Spleen (tissue), 11 donors: ENCODE data around the gene NECTIN1. TPM values are rescaled to one million over a fixed set of nuclear protein-coding genes. Genes with fewer than 3 reads are reported as not detected.

Experiments used
- DNase-seq: peaks from one replicate; pipeline ENCODE4 v3.0.0-alpha.2; 2020
- H3K27ac ChIP-seq, 8 donors: fragments of 200-600 bp; sonication (generic) in 7 of 8; 1 replicate in 4 of 8; 2 replicates in 4 of 8; pipeline versions ENCODE4 v1.5.0 to v1.8.0; 2016 to 2021; ENCODE audit warnings: inconsistent platforms in 4 of 8, mild to moderate bottlenecking in 4 of 8, moderate library complexity in 1 of 8
- H3K27me3 ChIP-seq, 7 donors: fragments of 200-600 bp; sonication (generic) in 6 of 7; replicated peaks in 1 of 7; 1 replicate in 4 of 7; 2 replicates in 3 of 7; pipeline versions ENCODE4 v1.5.0 to v1.8.0; 2016 to 2021; ENCODE audit warnings: inconsistent platforms in 3 of 7, mild to moderate bottlenecking in 1 of 7
- H3K36me3 ChIP-seq, 6 donors: fragments of 200-600 bp; sonication (generic) in 5 of 6; 1 replicate in 4 of 6; 2 replicates in 2 of 6; pipeline versions ENCODE4 v1.5.0 to v1.8.0; 2016 to 2021; ENCODE audit warnings: inconsistent platforms in 2 of 6
- H3K4me1 ChIP-seq, 6 donors: fragments of 200-600 bp; sonication (generic) in 5 of 6; 1 replicate in 3 of 6; 2 replicates in 3 of 6; pipeline versions ENCODE4 v1.5.0 to v1.8.0; 2016 to 2021; ENCODE audit warnings: inconsistent platforms in 3 of 6
- H3K4me3 ChIP-seq, 8 donors: fragments of 200-600 bp; sonication (generic) in 7 of 8; 1 replicate in 4 of 8; 2 replicates in 4 of 8; pipeline versions ENCODE4 v1.5.0 to v1.8.0; 2016 to 2021; ENCODE audit warnings: inconsistent platforms in 4 of 8, mild to moderate bottlenecking in 4 of 8, moderate library complexity in 2 of 8
- H3K9me3 ChIP-seq, 8 donors: fragments of 200-600 bp; sonication (generic) in 7 of 8; 1 replicate in 4 of 8; 2 replicates in 4 of 8; pipeline versions ENCODE4 v1.5.0 to v1.8.0; 2016 to 2021; ENCODE audit warnings: inconsistent platforms in 4 of 8
- POLR2A ChIP-seq, 3 donors: fragments of 450-650 bp; IDR thresholded peaks; one replicate each; pipeline ENCODE4 v1.5.1; 2017; ENCODE audit warnings: antibody characterized with exemption in 3 of 3, mild to moderate bottlenecking in 1 of 3
- POLR2AphosphoS5 ChIP-seq, 3 donors: sonication (generic); formaldehyde crosslinking; IDR thresholded peaks; one replicate each; pipeline ENCODE4 v1.5.1; 2017; ENCODE audit warnings: antibody characterized with exemption in 3 of 3
- whole genome bisulfite sequencing, 5 donors: extraction: QIAGEN DNeasy Blood & Tissue Kit in 3 of 5; methylation state at CpG; one replicate each; pipeline versions ENCODE4 v1.1.5 to v1.1.7; 2013 to 2018; 5-methylcytosine and 5-hydroxymethylcytosine counted together
- intact Hi-C: fragments of 100-400 bp; cut with DNase I; formaldehyde crosslinking; loops from one replicate; pipeline ENCODE4 v1.15.0; 2023; ENCODE audit warnings: low total_unique reads
- polyA plus RNA-seq, 3 donors: library from polyadenylated mRNA; stranded (reverse); fragments of 200-250 nt; gene quantifications; one replicate each; pipeline ENCODE4 v1.2.1, GENCODE V29; 2013
- total RNA-seq, 7 donors: library from RNA; depleted of rRNA in 3 of 7; stranded (reverse); fragments of >200 nt in 3 of 7; fragmentation: NEBNext Ultra II Directional in 4 of 7; extraction: Animal tissue kit (Norgen Biotek cat#: 25700) in 4 of 7; gene quantifications; one replicate each; pipeline versions ENCODE4 v1.1.0 to v1.2.1, GENCODE V29; 2016 to 2021
- TF ChIP-seq, protein P1 (sequence below), 11 experiments: fragments of 200-600 bp in 7 of 11; fragments of 450-650 bp in 4 of 11; sonication (generic) in 4 of 11; IDR thresholded peaks in 8 of 11; conservative IDR thresholded peaks in 3 of 11; 1 replicate in 7 of 11; 2 replicates in 4 of 11; pipeline versions ENCODE4 v1.4.0 to v1.8.0; 2016 to 2021; ENCODE audit warnings: antibody characterized with exemption in 11 of 11, inconsistent platforms in 4 of 11, mild to moderate bottlenecking in 1 of 11
- donor health status: healthy with polysubstance abuse.
- donor health status: DM: no; HTN: no; CAD: no; lungs with moderate emphysema.
- donor health status: DM: no; HTN: no; CAD: no.
- donor health status: Bipolar disorder and iron deficiency.
- donor health status: healthy.
- donor health status: DM: no; HTN: no; CAD: no.
- donor health status: DM: yes; HTN: yes; CAD: no.

The NECTIN1 gene
- total and polyA plus RNA-seq, 10 donors, result 0.67 to 16.2 (median 5.8) TPM

DNA sequence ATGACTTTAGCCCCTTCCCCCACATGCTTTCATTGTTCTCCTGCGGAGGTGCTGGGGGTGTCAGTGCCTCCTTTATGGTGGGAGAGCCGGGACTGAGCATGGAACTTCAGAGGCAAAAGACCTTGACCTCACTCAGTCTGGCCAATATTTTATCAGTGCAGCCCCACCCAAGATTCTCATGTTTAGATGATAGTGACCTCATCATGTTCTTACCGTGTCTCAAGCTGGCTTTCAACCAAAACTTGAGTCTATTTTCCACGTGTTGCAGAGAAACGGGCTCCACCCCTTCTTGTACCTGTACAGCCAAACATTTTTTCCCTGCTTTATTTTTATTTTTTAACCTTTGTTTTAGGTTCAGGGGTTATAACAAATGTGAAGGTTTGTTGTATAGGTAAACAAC lies 47.7 kb upstream of the NECTIN1 start:
- Histone ChIP-seq H3K27ac (no peak overlapping the region), H3K4me1 (no peaks in the 10 kb centered on the region), H3K36me3 (no peaks in the 10 kb centered on the region), H3K9me3 (no peaks in the 10 kb centered on the region), H3K27me3 (peaks cover 0 to 34% (median 0%) of the 10 kb centered on the region in 7 donors), H3K4me3 (no peak overlapping the region)
- no peak for DNase-seq
- intact Hi-C loops, result no loop called here
- 53 to 71% (median 62%) methylated on average over 5 of the region's 5 CpGs for WGBS, 5 donors
- TF ChIP-seq POLR2A (IDR thresholded peaks at IDR 0.05), result no peak
- TF ChIP-seq, protein P1, sequence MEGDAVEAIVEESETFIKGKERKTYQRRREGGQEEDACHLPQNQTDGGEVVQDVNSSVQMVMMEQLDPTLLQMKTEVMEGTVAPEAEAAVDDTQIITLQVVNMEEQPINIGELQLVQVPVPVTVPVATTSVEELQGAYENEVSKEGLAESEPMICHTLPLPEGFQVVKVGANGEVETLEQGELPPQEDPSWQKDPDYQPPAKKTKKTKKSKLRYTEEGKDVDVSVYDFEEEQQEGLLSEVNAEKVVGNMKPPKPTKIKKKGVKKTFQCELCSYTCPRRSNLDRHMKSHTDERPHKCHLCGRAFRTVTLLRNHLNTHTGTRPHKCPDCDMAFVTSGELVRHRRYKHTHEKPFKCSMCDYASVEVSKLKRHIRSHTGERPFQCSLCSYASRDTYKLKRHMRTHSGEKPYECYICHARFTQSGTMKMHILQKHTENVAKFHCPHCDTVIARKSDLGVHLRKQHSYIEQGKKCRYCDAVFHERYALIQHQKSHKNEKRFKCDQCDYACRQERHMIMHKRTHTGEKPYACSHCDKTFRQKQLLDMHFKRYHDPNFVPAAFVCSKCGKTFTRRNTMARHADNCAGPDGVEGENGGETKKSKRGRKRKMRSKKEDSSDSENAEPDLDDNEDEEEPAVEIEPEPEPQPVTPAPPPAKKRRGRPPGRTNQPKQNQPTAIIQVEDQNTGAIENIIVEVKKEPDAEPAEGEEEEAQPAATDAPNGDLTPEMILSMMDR (IDR thresholded peaks at IDR 0.05 in 8 of 11, conservative IDR thresholded peaks at IDR 0.05 in 3 of 11), result no peak
- no peak for TF ChIP-seq POLR2AphosphoS5 (IDR thresholded peaks at IDR 0.05)

DNA sequence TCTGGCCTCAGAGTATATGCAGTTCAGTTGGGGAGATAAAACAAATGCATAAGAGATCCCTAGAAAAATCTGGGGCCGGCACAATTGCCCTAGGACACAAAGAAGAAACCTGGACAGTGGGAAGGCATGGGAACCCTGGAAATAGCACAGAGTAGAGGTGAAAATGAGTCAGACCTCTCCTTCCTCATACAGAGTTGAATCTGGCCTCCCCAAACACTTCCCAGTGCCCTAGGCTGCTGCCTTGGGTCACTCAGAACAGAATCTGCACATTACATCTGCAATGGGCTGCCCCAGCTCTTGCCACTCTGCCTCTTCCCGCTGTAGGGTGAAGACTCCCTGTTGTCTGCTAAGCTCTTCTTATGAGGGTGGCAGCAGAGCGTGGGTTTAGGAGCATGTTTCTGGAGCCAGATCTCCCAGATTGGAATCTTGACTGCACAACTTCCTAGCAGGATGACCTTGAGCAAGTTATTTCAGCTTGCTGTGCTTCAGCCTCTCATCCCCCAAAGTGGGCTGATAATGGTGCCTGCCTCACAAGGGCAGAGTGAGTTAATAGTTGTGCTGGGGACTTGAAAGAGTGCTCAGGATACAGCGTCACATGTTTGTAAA lies 47.1 kb upstream of the NECTIN1 start:
- Histone ChIP-seq H3K27me3 (peaks cover 0 to 29% (median 0%) of the 10 kb centered on the region in 7 donors), H3K27ac (no peak overlapping the region), H3K9me3 (no peaks in the 10 kb centered on the region), H3K4me3 (no peak overlapping the region), H3K36me3 (no peaks in the 10 kb centered on the region), H3K4me1 (no peaks in the 10 kb centered on the region)
- TF ChIP-seq POLR2AphosphoS5 (IDR thresholded peaks at IDR 0.05) (no peak), POLR2A (IDR thresholded peaks at IDR 0.05) (no peak)
- TF ChIP-seq, protein P1 (IDR thresholded peaks at IDR 0.05 in 8 of 11, conservative IDR thresholded peaks at IDR 0.05 in 3 of 11), result no peak
- intact Hi-C loops, result no loop called here
- 64 to 76% (median 68%) methylated on average over 3 to 4 of the region's 4 CpGs for WGBS, 5 donors
- DNase-seq, result peak; percentile 28

DNA sequence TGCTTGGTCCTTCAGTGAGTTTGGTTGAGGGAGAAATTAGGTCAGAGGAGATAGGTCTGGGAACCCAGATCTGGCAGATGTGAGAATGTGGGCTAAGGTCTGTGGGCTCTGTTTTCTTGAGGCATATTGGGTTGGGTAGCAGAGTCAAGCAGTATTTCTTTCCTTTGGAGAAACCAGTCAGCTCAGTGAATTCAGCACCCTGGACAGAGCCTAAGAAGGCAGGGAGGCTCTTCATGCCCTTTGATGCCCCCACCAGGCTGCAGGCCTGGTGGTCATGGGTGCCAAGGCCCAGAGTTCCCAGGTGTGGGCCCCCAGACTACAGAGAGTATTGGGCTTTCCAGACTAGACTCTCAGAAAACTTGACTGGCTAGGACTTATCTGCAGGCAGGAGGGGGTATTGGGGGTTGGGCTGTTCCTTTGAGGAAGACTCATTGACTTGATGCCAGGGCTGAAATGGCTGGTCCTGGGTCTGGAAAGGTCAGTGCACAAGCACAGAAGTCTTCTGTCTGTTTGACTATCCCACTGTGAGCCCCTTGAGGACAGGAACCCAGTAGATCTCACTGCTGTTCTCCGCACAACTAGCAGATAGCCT lies 45.3 kb upstream of the NECTIN1 start:
- TF ChIP-seq, protein P1 (IDR thresholded peaks at IDR 0.05 in 8 of 11, conservative IDR thresholded peaks at IDR 0.05 in 3 of 11), result no peak
- TF ChIP-seq POLR2AphosphoS5 (IDR thresholded peaks at IDR 0.05) (no peak), POLR2A (IDR thresholded peaks at IDR 0.05) (no peak)
- Histone ChIP-seq H3K27ac (no peak overlapping the region), H3K4me1 (no peaks in the 10 kb centered on the region), H3K4me3 (no peak overlapping the region), H3K9me3 (no peaks in the 10 kb centered on the region), H3K36me3 (no peaks in the 10 kb centered on the region), H3K27me3 (peaks cover 0 to 33% (median 0%) of the 10 kb centered on the region in 7 donors)
- WGBS, 5 donors, result 94 to 100% (median 100%) methylated on average over 1 of the region's 1 CpG
- intact Hi-C loops, result no loop called here
- peak; percentile 10 for DNase-seq

DNA sequence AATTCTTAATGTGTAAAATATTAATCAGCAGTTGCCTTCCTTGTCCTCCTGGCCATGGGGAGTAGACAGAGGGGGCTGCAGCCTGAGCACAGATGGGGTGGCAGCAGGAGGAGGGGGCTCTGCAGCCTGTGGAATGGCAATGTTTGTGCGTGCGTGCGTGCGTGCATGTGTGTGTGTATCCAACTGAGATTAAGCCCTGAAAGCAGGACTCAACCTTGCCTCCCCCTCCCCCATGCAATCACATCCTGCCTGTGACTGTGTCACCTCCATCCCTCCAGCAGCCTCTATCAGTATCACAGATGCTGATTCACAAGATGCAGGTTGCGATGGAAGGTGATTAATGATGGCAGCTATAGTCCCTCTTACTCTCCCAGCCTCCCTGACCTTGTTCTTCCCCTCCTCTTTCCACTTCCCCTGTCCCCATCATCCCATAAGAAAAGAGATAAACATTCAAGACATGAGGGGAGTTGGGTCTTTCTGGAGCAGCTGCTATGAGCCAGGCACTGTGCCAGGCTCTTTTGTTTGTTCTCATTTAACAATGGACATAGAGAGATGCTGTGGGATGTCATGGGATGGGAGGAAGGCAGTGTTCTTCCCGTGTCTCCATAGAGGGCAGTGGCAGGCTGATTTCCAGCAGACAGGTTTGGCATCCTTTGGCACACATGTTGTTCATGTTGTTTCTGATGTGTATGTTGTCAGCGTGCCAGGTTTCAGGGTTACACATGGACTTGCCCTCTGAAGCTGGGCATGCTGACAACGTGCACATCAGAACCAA lies 43.8 kb upstream of the NECTIN1 start:
- 73 to 83% (median 79%) methylated on average over 8 of the region's 8 CpGs for WGBS, 5 donors
- H3K27ac ChIP-seq, result no peak overlapping the region
- H3K4me1 ChIP-seq, result no peaks in the 10 kb centered on the region
- DNase-seq, result peak; percentile 20
- no peaks in the 10 kb centered on the region for H3K36me3 ChIP-seq
- peaks cover 0 to 20% (median 0%) of the 10 kb centered on the region in 7 donors for H3K27me3 ChIP-seq
- TF ChIP-seq, protein P1 (IDR thresholded peaks at IDR 0.05 in 8 of 11, conservative IDR thresholded peaks at IDR 0.05 in 3 of 11), result no peak
- TF ChIP-seq POLR2A (IDR thresholded peaks at IDR 0.05), result no peak
- TF ChIP-seq POLR2AphosphoS5 (IDR thresholded peaks at IDR 0.05), result no peak
- intact Hi-C loops, result no loop called here
- H3K9me3 ChIP-seq, result peaks cover 0 to 6% (median 1%) of the 10 kb centered on the region in 8 donors
- no peak overlapping the region for H3K4me3 ChIP-seq
